WTC11 (cell line): Measurements from ENCODE around the gene L3MBTL1.

Experiments used
- CTCF ChIP-seq: fragments of 200-600 bp; IDR thresholded peaks from 2 replicates; pipeline ENCODE4 v1.8.0; 2022; ENCODE audit warnings: antibody characterized with exemption
- E2F5 ChIP-seq: sonication (generic); formaldehyde crosslinking; IDR thresholded peaks from 2 replicates; pipeline ENCODE4 v1.8.1; 2022; ENCODE audit warnings: mild to moderate bottlenecking, moderate library complexity, missing genetic modification reagents
- JUN ChIP-seq: sonication (generic); formaldehyde crosslinking; IDR thresholded peaks from 2 replicates; pipeline ENCODE4 v1.8.0; 2023; ENCODE audit warnings: mild to moderate bottlenecking, missing genetic modification reagents
- TF ChIP-seq, protein P1 (sequence below): sonication (generic); formaldehyde crosslinking; IDR thresholded peaks from 2 replicates; pipeline ENCODE4 v1.8.1; 2022; ENCODE audit warnings: missing genetic modification reagents, borderline replicate concordance

DNA sequence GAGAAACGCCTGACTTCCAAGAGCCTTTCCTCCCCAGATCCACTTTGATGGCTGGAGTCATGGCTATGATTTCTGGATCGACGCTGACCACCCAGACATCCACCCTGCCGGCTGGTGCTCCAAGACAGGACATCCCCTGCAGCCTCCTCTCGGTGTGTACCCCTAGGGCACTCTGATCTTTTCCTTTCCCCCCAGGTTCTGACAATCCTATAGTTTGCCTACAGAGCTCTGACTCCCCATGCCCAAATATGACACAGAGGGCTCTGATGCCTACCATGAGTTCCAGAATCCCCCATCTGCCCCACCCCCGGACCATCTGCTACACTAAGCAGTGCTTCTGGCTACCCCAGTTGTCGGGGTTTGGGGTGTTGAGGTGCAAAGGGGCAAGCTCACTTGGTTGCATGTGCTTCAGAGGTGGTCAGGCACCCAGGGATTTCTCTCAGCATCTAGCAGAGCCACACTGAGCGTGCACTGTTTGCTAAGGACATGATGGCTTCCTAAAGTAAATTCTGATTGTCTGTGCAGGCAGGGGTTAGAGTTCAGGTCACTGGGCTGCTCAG is 27.4 kb downstream of the L3MBTL1 start:
- TF ChIP-seq CTCF (no peak), E2F5 (CRISPR knock-in tag) (no peak), JUN (CRISPR knock-in tag) (no peak)
- TF ChIP-seq, protein P1, sequence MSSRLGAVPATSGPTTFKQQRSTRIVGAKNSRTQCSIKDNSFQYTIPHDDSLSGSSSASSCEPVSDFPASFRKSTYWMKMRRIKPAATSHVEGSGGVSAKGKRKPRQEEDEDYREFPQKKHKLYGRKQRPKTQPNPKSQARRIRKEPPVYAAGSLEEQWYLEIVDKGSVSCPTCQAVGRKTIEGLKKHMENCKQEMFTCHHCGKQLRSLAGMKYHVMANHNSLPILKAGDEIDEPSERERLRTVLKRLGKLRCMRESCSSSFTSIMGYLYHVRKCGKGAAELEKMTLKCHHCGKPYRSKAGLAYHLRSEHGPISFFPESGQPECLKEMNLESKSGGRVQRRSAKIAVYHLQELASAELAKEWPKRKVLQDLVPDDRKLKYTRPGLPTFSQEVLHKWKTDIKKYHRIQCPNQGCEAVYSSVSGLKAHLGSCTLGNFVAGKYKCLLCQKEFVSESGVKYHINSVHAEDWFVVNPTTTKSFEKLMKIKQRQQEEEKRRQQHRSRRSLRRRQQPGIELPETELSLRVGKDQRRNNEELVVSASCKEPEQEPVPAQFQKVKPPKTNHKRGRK (CRISPR knock-in tag) = no peak
